H9 (cell line): Measurements from ENCODE around the gene GOLGA6A. TPM values are rescaled to one million over a fixed set of nuclear protein-coding genes. Genes with fewer than 3 reads are reported as not detected.

ENCODE experiments used
- DNase-seq: peaks from one replicate; pipeline ENCODE4 v3.0.0-alpha.2; 2017
- H2AFZ ChIP-seq: one replicate; pipeline ENCODE4 v1.6.1; 2013; ENCODE audit warnings: mild to moderate bottlenecking, low read length, control low read depth, moderate library complexity
- H2AK5ac ChIP-seq: 2 replicates; pipeline ENCODE4 v1.6.1; 2013; ENCODE audit warnings: low read length, control low read depth, mixed read lengths; ENCODE audit not compliant: insufficient read length
- H2BK120ac ChIP-seq: one replicate; pipeline ENCODE4 v1.6.1; 2013; ENCODE audit warnings: low read depth, mild to moderate bottlenecking, low read length, control low read depth, inconsistent platforms; ENCODE audit not compliant: poor library complexity, severe bottlenecking
- H2BK12ac ChIP-seq: 2 replicates; pipeline ENCODE4 v1.6.1; 2013; ENCODE audit warnings: low read length, control low read depth, mixed read lengths, low read depth; ENCODE audit not compliant: insufficient read length
- H2BK15ac ChIP-seq: 2 replicates; pipeline ENCODE4 v1.6.1; 2013; ENCODE audit warnings: low read depth, low read length, control low read depth
- H2BK20ac ChIP-seq: one replicate; pipeline ENCODE4 v1.6.1; 2013; ENCODE audit warnings: low read depth, mild to moderate bottlenecking, low read length, control low read depth, inconsistent platforms; ENCODE audit not compliant: poor library complexity, severe bottlenecking
- H2BK5ac ChIP-seq: 2 replicates; pipeline ENCODE4 v1.6.1; 2013; ENCODE audit warnings: low read length, control low read depth, mixed read lengths; ENCODE audit not compliant: insufficient read length
- H3K14ac ChIP-seq: 2 replicates; pipeline ENCODE4 v1.6.1; 2013; ENCODE audit warnings: low read length, control low read depth; ENCODE audit not compliant: insufficient read depth
- H3K18ac ChIP-seq: 2 replicates; pipeline ENCODE4 v1.6.1; 2013; ENCODE audit warnings: low read depth, mild to moderate bottlenecking, mixed read lengths, low read length, control low read depth; ENCODE audit not compliant: insufficient read length
- H3K23ac ChIP-seq: 2 replicates; pipeline ENCODE4 v1.6.1; 2013; ENCODE audit warnings: low read length, control low read depth, mixed read lengths, low read depth; ENCODE audit not compliant: insufficient read length
- H3K23me2 ChIP-seq: 2 replicates; pipeline ENCODE4 v1.6.1; 2013; ENCODE audit warnings: low read depth, mild to moderate bottlenecking, mixed read lengths, low read length, control low read depth; ENCODE audit not compliant: insufficient read length, poor library complexity, severe bottlenecking
- H3K27ac ChIP-seq: 2 replicates; pipeline ENCODE4 v1.5.1; 2013; ENCODE audit warnings: low read length, control low read depth, mixed read lengths, low read depth; ENCODE audit not compliant: insufficient read length
- H3K27me3 ChIP-seq: 2 replicates; pipeline ENCODE4 v1.6.1; 2013; ENCODE audit warnings: low read length, control low read depth, inconsistent platforms; ENCODE audit not compliant: insufficient read depth
- H3K4ac ChIP-seq: 2 replicates; pipeline ENCODE4 v1.6.1; 2013; ENCODE audit warnings: low read depth, mild to moderate bottlenecking, control low read depth, inconsistent platforms, low read length, moderate library complexity
- H3K4me1 ChIP-seq: 2 replicates; pipeline ENCODE4 v1.6.1; 2013; ENCODE audit warnings: low read length, control low read depth, inconsistent platforms; ENCODE audit not compliant: insufficient read depth
- H3K4me2 ChIP-seq: 2 replicates; pipeline ENCODE4 v1.6.1; 2013; ENCODE audit warnings: low read length, control low read depth, mixed read lengths; ENCODE audit not compliant: insufficient read length, insufficient read depth
- H3K56ac ChIP-seq: 2 replicates; pipeline ENCODE4 v1.6.1; 2013; ENCODE audit warnings: low read depth, mild to moderate bottlenecking, mixed read lengths, low read length, control low read depth; ENCODE audit not compliant: insufficient read length
- H3K79me1 ChIP-seq: 2 replicates; pipeline ENCODE4 v1.6.1; 2013; ENCODE audit warnings: low read depth, mild to moderate bottlenecking, moderate library complexity, low read length, control low read depth, inconsistent platforms; ENCODE audit not compliant: insufficient read depth, poor library complexity, severe bottlenecking
- H3K79me2 ChIP-seq: 2 replicates; pipeline ENCODE4 v1.6.1; 2013; ENCODE audit warnings: low read length, control low read depth, inconsistent platforms; ENCODE audit not compliant: insufficient read depth
- H3K9ac ChIP-seq: 2 replicates; pipeline ENCODE4 v1.6.1; 2013; ENCODE audit warnings: low read length, control low read depth, mixed read lengths; ENCODE audit not compliant: insufficient read length; ENCODE audit errors: extremely low read depth
- H3K9me3 ChIP-seq: one replicate; pipeline ENCODE4 v1.6.1; 2013; ENCODE audit warnings: low read depth, low read length, inconsistent platforms; ENCODE audit not compliant: control insufficient read depth
- H3T11ph ChIP-seq: one replicate; pipeline ENCODE4 v1.6.1; 2013; ENCODE audit warnings: mild to moderate bottlenecking, low read length, control low read depth, inconsistent platforms
- H4K20me1 ChIP-seq: one replicate; pipeline ENCODE4 v1.6.1; 2013; ENCODE audit not compliant: control insufficient read depth, insufficient read length, insufficient read depth
- H4K5ac ChIP-seq: 2 replicates; pipeline ENCODE4 v1.6.1; 2013; ENCODE audit warnings: low read depth, mild to moderate bottlenecking, mixed read lengths, low read length, control low read depth; ENCODE audit not compliant: insufficient read length
- H4K8ac ChIP-seq: replicated peaks from 2 replicates; pipeline ENCODE4 v1.6.1; 2013; ENCODE audit warnings: low read length, control low read depth, mixed read lengths, low read depth; ENCODE audit not compliant: insufficient read length
- H4K91ac ChIP-seq: 2 replicates; pipeline ENCODE4 v1.6.1; 2013; ENCODE audit warnings: low read depth, mild to moderate bottlenecking, moderate library complexity, mixed read lengths, low read length, control low read depth; ENCODE audit not compliant: insufficient read length
- H3K27ac Mint-ChIP-seq, 3 experiments: 2 replicates in 2 of 3; 3 replicates in 1 of 3; pipeline ENCODE4 v1.8.0; 2020 to 2021; ENCODE audit warnings: mixed read lengths in 3 of 3, mild to moderate bottlenecking in 1 of 3, moderate library complexity in 1 of 3
- H3K27me3 Mint-ChIP-seq: 2 replicates; pipeline ENCODE4 v1.8.0; 2021; ENCODE audit warnings: low read depth, mild to moderate bottlenecking, moderate library complexity, mixed read lengths
- H3K36me3 Mint-ChIP-seq, 3 experiments: 2 replicates in 2 of 3; 3 replicates in 1 of 3; pipeline ENCODE4 v1.8.0; 2020 to 2021; ENCODE audit warnings: low read depth in 3 of 3, mixed read lengths in 3 of 3; ENCODE audit not compliant: insufficient read depth in 1 of 3
- H3K4me1 Mint-ChIP-seq, 2 experiments: 2 replicates each; pipeline ENCODE4 v1.8.0; 2020; ENCODE audit warnings: mixed read lengths in 2 of 2
- H3K4me3 Mint-ChIP-seq, 2 experiments: 2 replicates in 1 of 2; 3 replicates in 1 of 2; pipeline ENCODE4 v1.8.0; 2020 to 2021; ENCODE audit warnings: mild to moderate bottlenecking in 2 of 2, mixed read lengths in 2 of 2, moderate library complexity in 1 of 2
- H3K9me3 Mint-ChIP-seq, 2 experiments: 2 replicates in 1 of 2; 3 replicates in 1 of 2; pipeline ENCODE4 v1.8.0; 2020; ENCODE audit warnings: mild to moderate bottlenecking in 2 of 2, mixed read lengths in 2 of 2, moderate library complexity in 1 of 2
- WGBS: extraction: QIAGEN DNeasy Blood & Tissue Kit; methylation state at CpG from one replicate; pipeline ENCODE4 v1.1.7; 2013; ENCODE audit warnings: missing lambda C conversion rate, low lambda C conversion rate, mixed read lengths; ENCODE audit not compliant: insufficient read length; ENCODE audit errors: extremely low coverage; 5-methylcytosine and 5-hydroxymethylcytosine counted together
- total RNA-seq: library from RNA; stranded (reverse); gene quantifications from 2 replicates; pipeline ENCODE4 v1.2.1, GENCODE V29; 2021
- TF ChIP-seq, protein P1 (sequence below): fragments of 200-600 bp; sonication (generic); conservative IDR thresholded peaks from 3 replicates; pipeline ENCODE4 v1.8.0; 2021; ENCODE audit warnings: antibody characterized with exemption, mild to moderate bottlenecking

Gene GOLGA6A
- total RNA-seq, 1 experiment from 2014 or later: 0.72 TPM

DNA sequence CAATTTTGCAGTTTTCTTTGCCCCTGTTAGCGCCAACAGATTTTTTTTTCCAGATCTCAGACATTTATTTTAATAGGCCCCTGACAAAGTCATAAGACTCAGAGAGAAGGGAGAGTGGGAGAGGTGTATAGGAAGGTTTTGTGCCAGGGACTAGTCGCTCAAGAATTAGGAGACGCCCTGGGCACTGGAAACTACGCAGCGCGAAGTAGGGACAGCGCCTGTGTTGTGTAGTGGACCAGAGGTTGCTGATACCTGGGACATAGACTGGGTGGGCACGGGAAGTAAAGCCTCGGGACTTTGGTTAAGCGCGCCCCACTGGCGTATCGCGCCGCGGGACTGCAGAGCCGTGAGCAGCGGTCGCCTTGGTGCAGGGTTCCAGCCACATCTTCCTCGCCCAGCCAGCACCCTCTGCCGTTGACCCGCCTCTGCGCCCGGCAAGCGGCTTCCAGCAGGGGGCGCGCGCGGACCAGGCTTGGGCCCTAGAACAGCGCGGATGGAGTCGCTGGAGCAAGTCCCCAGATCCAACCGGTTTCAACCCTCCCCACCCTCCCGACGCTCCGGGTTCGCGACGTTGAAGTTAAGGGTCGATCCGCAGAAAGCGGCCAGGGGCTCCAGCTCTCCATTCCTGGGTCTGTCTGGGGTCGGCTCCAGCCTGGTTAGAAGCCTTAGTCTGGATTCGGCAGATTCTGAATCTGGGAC lies 45.1 kb upstream of the GOLGA6A start:
- Histone ChIP-seq H2AFZ (no peak overlapping the region), H2BK5ac (no peak overlapping the region), H3K23me2 (peaks cover 20% of the 10 kb centered on the region), H2BK20ac (no peak overlapping the region), H3K27me3 (peaks cover 50% of the 10 kb centered on the region), H2BK12ac (no peak overlapping the region), H4K5ac (no peak overlapping the region), H2AK5ac (no peak overlapping the region), H3K4ac (no peak overlapping the region), H4K20me1 (peaks cover 4% of the 10 kb centered on the region), H4K91ac (no peak overlapping the region), H3K18ac (no peak overlapping the region), H2BK15ac (no peak overlapping the region), H3K14ac (no peak overlapping the region), H3K56ac (no peak overlapping the region), H3K27ac (no peak overlapping the region), H3K4me2 (peak overlapping the region; percentile 82), H3K79me2 (no peaks in the 10 kb centered on the region), H2BK120ac (no peak overlapping the region), H3T11ph (no peak overlapping the region), H3K79me1 (no peaks in the 10 kb centered on the region), H3K9ac (no peak overlapping the region), H3K4me1 (no peaks in the 10 kb centered on the region; the same call in 1 of the 2 replicates), H3K23ac (no peak overlapping the region), H3K9me3 (no peaks in the 10 kb centered on the region), H4K8ac (no peak overlapping the region)
- no CpG with 5 or more reads among the region's 44 CpGs for WGBS
- H3K4me3 Mint-ChIP-seq: peak overlapping the region; percentile 48 to 85
- H3K27ac Mint-ChIP-seq: no peak overlapping the region
- peaks cover 2 to 6% of the 10 kb centered on the region in 2 experiments; a peak in 2 of 5 replicates for H3K9me3 Mint-ChIP-seq
- H3K27me3 Mint-ChIP-seq: peaks cover 98% of the 10 kb centered on the region
- peak; percentile 96 for DNase-seq
- no peaks in the 10 kb centered on the region; a peak in 3 of 7 replicates for H3K36me3 Mint-ChIP-seq
- H3K4me1 Mint-ChIP-seq: peaks cover 53 to 57% of the 10 kb centered on the region in 2 experiments
- TF ChIP-seq, protein P1, sequence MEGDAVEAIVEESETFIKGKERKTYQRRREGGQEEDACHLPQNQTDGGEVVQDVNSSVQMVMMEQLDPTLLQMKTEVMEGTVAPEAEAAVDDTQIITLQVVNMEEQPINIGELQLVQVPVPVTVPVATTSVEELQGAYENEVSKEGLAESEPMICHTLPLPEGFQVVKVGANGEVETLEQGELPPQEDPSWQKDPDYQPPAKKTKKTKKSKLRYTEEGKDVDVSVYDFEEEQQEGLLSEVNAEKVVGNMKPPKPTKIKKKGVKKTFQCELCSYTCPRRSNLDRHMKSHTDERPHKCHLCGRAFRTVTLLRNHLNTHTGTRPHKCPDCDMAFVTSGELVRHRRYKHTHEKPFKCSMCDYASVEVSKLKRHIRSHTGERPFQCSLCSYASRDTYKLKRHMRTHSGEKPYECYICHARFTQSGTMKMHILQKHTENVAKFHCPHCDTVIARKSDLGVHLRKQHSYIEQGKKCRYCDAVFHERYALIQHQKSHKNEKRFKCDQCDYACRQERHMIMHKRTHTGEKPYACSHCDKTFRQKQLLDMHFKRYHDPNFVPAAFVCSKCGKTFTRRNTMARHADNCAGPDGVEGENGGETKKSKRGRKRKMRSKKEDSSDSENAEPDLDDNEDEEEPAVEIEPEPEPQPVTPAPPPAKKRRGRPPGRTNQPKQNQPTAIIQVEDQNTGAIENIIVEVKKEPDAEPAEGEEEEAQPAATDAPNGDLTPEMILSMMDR: peak; percentile 99
